ENCODE data around the gene EIF2B5.

Gene EIF2B5

GRCh38 chr3:184174284-184174645 is 39.1 kb downstream of the EIF2B5 start:
- DNase-seq (ENCODE audit: low spot score), result no peak

DNA sequence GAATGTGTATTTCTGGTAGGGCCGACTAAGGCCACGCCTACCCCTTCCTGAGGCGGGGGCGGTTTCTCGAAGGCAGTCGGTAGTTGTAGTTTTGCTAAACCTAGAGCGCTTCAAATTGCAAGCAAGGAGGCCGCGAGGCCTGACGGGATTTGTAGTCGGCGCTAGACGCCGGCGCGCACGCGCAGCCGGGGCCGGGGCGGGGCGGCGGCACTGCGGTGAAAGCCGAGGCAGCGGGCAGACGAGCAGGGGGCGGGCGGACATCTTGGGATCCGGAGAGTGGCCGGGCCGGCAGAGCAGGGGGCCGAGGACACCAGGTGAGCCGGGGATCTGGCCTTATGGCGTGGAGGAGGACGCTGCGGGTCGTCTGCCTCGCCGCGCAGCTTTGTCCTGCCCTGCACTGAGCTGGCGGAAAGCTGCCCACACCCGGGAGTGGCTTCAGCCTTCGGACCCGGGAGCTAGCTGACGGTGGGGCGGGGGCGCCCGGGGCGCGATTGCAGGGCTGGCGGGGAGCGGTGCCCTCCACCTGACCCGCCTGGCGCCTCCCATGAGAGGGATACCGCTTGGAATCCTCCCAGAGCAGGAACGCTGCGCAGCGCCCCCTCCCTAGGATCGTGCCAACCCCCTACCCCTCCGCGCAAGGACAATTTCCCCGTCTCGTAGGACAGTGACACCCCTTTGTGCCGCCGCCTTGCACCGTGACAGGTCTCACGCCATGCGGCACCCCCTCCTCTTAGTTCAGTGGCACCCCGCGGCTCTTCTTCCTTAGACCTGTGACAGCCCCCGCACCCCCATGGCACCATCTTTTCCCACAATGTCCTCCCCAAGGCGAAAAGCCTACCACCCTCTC is 39.7 kb downstream of the EIF2B5 start, which contains the start of gene AP2M1:
TSS of gene AP2M1 (plus strand) at position 210 of the 847 bp plus-strand sequence. CDS start 2,139 bp downstream, outside the sequence.
- DNase-seq (ENCODE audit: low spot score), result peak; percentile 97

- no peak for DNase-seq (ENCODE audit: low spot score)
These were observed 40.3 kb downstream of the EIF2B5 start for GRCh38 chr3:184175506-184175905.

GRCh38 chr3:184175981-184176376 is 40.8 kb downstream of the EIF2B5 start:
- DNase-seq (ENCODE audit: low spot score), result no peak

- peak; percentile 83 for DNase-seq (ENCODE audit: low spot score)
These were observed 41.5 kb downstream of the EIF2B5 start for GRCh38 chr3:184176377-184177330.

GRCh38 chr3:184177331-184177731 is 42.2 kb downstream of the EIF2B5 start:
- DNase-seq (ENCODE audit: low spot score), result no peak

DNA sequence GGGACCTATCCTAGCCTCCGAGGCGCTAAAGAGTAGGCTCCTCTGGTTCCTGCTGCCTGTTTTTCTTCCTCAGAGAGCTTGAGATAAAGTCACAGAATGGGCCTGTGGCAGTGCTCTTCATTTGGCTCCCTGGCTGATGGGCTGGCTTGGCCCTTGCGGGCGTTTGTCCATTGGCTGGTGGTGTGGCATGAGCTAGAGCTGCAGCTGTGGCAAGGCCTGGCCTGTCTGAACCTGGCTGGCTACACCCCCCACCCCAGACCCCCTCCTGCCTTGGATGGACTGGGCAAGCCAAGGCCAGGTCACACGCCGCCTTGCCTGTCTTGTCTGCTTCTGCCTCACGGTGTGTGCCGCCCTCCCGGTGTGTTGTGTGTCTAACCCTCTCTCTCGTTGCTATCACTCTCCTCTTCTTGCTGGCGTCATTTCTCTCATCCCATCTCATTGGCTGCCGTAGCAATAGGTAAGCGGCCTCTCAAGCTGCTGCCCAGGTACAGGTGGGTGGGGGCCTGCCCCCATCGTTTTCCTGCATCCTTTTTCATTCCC is 42.7 kb downstream of the EIF2B5 start:
- no peak for DNase-seq (ENCODE audit: low spot score)

DNA sequence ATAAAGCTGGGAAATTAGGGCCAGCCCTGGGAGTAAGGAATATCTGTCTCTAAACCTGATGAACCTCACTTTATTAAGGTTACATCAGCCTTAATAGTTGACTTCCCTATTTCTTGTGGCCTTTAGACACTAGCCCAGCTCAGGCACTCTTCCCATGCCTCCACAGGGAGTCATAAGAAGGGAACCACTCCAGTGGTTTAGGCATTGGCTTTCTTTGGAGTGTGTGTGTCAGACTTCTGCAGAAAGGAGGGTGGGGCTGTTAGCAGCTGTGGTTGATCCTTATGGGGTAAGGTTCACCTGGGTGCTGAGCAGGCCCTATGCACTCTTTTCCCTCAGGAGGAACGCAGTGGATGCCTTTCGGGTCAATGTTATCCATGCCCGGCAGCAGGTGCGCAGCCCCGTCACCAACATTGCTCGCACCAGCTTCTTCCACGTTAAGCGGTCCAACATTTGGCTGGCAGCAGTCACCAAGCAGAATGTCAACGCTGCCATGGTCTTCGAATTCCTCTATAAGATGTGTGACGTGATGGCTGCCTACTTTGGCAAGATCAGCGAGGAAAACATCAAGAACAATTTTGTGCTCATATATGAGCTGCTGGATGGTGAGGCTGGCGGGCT is 43.5 kb downstream of the EIF2B5 start:
- no peak for DNase-seq (ENCODE audit: low spot score)

- no peak for DNase-seq (ENCODE audit: low spot score)
These were observed 45.0 kb downstream of the EIF2B5 start for GRCh38 chr3:184180165-184180564.

DNA sequence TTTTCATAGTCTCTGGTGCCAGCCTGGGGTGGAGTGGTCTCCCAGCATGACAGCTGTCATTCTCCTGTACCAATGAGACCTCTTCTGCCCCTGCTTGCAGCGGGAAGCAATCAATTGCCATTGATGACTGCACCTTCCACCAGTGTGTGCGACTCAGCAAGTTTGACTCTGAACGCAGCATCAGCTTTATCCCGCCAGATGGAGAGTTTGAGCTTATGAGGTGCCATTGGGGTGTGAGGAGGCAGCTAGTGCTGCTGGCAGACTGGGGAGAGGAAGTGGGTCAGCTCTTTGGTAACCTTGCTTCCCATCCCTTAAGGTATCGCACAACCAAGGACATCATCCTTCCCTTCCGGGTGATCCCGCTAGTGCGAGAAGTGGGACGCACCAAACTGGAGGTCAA is 46.4 kb downstream of the EIF2B5 start:
- no peak for DNase-seq (ENCODE audit: low spot score)

- DNase-seq (ENCODE audit: low spot score), result no peak
These were observed 48.5 kb downstream of the EIF2B5 start for GRCh38 chr3:184183679-184184078.

- no peak for DNase-seq (ENCODE audit: low spot score)
These were observed 49.5 kb downstream of the EIF2B5 start for GRCh38 chr3:184184546-184185230.

DNA sequence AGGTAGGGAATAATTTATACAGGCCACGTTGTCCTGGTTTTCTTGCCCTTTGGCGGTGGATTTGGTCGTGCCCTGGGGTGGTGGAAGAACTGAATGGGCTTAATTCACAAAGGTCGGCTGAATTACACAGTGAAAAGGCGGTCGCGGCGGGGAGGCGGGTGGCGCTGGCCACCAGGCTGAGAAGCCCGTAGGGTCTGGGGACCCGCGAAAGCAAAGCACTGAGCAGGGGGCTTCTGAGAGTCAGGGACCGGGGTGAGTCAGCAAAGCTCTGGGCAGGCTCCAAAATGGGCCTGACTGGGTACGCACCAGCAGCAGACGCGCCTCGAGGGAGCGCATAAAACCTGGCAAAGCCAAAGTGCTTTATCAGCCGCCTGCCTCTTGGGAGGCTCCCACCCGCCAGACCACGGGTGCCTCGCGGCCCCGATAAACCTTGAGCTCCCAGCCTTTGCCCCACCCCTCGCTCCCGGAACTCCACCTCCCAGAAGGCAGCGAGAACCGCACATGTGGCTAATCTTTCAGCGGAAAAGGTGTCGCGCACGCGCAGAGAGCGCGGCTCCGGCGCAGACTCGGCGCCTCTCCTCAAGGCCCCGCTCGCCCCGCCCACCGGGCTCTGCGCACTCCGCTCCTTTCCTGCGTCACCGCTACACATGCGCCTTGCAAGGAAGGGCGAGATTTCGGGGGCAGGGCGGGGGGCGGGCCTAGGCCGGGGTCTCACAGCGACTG is 50.5 kb downstream of the EIF2B5 start:
- DNase-seq (ENCODE audit: low spot score), result peak; percentile 99

- no peak for DNase-seq (ENCODE audit: low spot score)
These were observed 51.2 kb downstream of the EIF2B5 start, which contains the start of gene ABCF3 for GRCh38 chr3:184186184-184186901. TSS of gene ABCF3 (plus strand) at chr3:184186199. CDS start at chr3:184186208, 9 bp downstream.

GRCh38 chr3:184186902-184187207 is 51.7 kb downstream of the EIF2B5 start:
- no peak for DNase-seq (ENCODE audit: low spot score)

DNA sequence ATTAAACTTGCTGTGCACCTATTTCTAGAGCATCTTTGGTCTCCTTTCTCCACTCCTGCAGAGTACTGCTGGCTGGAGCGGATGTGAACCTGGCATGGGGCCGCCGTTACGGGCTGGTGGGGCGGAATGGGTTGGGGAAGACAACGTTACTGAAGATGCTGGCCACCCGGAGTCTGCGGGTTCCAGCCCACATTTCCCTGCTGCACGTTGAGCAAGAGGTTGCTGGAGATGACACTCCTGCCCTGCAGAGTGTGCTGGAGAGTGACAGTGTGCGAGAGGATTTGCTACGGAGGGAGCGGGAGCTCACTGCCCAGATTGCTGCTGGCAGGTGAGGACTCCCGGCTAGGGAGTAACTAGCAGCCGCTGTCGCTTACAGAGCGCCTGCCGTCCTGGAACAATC is 52.9 kb downstream of the EIF2B5 start:
- no peak for DNase-seq (ENCODE audit: low spot score)

GRCh38 chr3:184189421-184189820 is 54.3 kb downstream of the EIF2B5 start:
- no peak for DNase-seq (ENCODE audit: low spot score)

DNA sequence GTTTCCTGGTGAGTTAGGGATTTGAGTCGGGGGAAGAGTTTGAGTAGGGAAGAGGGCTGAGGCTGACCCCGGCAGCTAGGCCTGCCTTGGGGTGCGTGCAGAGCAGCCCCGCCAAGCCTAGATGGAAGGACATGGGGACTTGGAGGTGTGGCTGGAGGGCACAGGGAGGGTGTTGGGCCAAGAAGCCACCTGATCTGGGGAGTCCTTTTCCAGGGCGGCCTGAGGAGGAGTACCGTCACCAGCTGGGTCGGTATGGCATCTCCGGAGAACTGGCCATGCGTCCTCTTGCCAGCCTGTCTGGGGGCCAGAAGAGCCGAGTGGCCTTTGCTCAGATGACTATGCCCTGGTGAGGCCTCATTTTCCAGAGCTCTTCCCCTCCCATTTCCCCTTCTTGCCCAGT is 57.7 kb downstream of the EIF2B5 start:
- no peak for DNase-seq (ENCODE audit: low spot score)

GRCh38 chr3:184193991-184194539 is 58.9 kb downstream of the EIF2B5 start:
- no peak for DNase-seq (ENCODE audit: low spot score)

Measured in iPS-NIHi11 (cell line).